C1 segment of cervical spinal cord (tissue), 14 donors: ENCODE results near the gene NOL3.
A peak's percentile ranks its signal among the peaks of the same experiment; 100 is the strongest.

Experiments used
- DNase-seq, 14 donors: peaks; one replicate each; lab custom pipeline; 2025; lab: John Stamatoyannopoulos, UW

NOL3 gene

DNA sequence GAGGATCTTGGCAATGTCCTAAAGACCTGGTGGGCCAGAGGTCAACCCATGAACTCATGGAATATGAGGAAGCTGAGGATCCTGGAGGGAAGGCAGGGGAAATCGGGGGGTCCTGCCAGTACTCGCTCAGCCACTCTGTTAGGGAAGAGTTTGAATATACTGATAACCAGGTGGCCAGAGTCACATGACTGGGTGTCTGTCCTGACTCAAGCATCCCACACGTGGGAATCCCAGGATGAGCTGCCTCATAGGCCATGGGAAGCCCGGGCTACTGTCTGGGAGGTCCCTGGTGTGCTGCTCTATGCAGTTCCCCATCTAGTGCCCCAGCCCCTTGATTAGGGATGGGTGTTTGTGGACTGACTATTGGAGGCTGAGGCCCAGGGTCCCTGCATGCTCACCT is 18.0 kb downstream of the NOL3 start:
- DNase-seq = no peak

- no peak for DNase-seq
Measured at GRCh38 chr16:67188798-67189197, 18.5 kb downstream of the NOL3 start.

DNA sequence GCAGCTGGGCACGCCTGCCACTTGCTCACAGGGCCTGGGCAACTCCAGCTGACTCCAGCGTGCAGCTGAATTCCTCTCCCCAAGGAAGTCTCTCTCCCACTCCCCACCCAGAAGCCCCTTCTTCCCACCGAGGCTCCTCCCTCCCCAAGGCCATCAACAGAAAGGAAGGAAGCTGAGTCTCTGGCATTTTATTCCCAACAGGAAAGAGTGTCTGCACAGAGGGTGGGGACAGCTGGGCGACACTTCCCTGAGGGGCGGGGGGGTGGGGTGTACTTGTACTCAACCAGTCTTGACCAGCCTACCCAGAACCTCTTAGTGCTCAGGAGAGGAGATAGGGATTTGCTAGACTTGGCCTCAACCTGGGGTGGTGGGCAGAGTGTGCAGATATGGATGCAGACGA is 19.7 kb downstream of the NOL3 start, which contains the start of gene EXOC3L1:
Gene EXOC3L1 (minus strand): TSS at position 96 of the 400 bp plus-strand sequence. CDS start 460 bp downstream, outside the sequence.
- no peak for DNase-seq

DNA sequence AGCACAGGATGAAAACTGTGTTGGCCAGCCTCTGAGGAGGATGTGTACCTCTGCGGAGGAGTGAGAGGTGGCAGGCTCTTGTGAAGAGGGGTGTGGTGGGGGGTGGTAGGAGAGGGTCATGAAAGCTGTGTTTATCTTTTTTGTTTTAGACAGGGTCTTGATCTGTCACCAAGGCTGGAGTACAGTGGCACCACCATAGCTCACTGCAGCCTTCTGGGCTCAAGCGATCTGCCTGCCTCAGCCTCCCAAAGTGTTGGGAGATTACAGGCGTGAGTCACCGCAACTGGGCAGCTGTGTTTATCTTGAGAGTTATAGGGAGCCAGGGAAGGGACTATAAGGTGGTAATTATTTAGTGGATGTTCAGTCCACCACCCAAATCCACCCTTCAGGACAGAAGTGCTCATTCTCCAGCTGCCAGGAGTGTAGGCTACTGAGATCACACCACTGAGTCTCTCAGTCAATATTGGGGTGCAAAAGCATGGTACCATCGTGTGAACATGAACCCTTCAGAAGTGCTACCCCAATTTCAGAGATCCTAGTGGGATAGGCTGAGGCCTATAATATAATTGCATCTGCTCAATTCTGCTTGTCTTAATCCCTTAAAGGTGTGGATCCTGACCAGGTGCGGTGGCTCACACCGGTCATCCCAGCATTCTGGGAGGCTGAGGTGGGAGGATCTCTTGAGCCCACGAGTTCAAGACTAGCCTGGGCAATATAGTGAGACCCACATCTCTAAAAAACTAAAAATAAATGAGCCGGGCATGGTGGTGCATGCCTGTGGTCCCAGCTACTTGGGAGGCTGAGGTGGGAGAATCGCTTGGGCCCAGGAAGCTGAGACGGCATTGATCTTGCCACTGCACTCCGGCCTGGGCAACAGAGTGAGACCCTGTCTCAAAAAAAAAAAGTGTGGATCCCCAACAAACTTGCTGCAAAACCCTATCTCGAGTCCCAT is 20.4 kb downstream of the NOL3 start:
- no peak for DNase-seq

DNA sequence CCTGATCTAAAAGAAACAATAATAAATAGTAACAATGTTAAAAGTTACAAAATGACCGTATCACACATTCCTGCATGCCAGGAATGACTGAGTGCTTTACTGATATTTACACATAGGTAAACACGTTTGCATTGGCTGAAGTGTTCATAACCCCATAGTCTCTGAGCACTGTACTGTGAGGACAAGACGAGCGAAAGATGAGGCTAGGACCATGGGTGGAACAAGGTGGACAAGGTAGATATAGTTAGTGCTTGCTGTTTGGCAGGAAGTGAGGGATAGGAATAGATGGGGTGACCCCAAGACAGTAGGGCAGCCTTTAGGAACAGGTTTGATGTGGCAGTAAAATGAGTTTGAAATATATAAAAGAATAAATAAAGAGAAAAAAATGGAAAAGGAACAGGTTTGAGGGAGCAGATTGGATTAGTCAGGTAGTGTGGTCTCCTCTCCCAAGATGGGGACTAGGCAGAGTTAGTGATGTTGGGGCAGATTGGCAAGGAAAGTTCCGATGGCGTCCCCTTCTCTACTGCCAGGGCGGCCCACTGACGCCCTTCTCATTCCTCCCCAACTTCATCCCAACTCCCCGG is 21.2 kb downstream of the NOL3 start:
- DNase-seq = no peak

DNA sequence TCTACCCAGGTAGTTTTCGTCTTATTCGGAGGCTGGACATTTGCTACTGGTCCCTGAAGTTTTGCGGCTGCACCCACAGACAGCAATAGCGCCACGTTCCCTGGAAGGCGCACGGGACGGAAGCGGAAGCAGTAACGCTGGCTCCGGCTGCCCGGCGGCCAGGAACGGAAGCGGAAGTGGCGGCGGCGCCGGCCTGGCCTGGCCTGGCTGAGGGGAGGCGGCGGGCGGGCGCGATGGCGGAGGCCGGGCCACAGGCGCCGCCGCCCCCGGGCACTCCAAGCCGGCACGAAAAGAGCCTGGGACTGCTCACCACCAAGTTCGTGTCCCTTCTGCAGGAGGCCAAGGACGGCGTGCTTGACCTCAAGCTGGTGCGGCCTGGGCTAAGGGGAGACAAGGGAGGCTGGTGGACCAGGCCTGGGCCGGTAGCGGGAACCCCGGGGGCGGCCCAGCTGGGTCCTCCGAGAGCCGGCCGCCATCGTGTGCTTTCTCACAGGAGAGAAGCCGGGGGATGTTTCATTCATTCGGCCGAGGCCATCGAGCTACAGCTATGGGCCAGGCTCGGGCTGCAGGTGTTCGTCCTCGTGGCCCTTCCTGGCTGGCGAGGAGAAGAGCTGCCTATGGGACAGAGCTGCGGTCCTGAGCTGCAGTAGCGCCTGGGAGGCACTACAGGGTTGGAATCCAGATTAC is 21.8 kb downstream of the NOL3 start, which contains the start of gene E2F4:
Gene E2F4 (plus strand): TSS at position 161 of the 687 bp plus-strand sequence. CDS start 73 bp downstream, at position 234.
- DNase-seq = peak; percentile 40 to 93 (median 88)

DNA sequence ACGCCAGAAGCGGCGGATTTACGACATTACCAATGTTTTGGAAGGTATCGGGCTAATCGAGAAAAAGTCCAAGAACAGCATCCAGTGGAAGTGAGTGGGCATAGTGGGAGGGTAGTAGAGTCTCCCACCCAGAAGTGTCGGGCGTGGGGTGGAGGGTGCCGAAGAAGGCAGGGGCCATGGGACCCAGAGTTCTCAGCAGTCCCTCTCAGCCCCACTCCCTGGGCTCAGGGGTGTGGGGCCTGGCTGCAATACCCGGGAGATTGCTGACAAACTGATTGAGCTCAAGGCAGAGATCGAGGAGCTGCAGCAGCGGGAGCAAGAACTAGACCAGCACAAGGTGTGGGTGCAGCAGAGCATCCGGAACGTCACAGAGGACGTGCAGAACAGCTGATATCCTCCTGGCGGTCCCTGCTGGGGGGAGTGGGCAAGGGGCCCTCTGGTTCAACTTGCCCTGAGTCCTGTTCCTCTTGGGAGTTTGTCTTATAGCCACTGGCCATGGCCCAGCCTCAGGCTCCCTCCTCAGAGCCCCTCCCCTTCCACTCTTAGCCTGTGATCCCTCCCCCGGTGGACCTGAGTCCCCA is 22.5 kb downstream of the NOL3 start:
- no peak for DNase-seq

DNA sequence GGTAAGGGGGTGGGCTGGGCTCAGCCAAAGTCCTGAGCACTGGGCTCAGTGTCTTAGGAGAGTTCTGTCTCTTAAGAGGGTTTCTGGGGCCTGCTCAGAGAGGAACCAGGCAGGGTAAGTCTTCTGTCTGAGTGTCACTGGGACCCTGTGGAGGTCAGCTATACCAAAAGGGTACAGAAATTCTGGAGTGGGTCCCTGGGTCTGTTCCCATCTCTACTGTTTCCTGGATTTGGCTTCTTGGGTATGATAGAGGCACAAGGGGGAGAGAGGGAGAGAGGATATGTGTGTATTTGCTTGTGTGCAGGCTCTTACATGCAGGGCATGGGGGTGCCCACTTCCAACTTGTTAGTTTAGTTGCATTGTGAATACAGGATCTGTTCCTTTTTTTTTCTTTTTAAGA is 23.2 kb downstream of the NOL3 start:
- no peak for DNase-seq

GRCh38 chr16:67194260-67194659 is 23.9 kb downstream of the NOL3 start:
- DNase-seq = no peak

DNA sequence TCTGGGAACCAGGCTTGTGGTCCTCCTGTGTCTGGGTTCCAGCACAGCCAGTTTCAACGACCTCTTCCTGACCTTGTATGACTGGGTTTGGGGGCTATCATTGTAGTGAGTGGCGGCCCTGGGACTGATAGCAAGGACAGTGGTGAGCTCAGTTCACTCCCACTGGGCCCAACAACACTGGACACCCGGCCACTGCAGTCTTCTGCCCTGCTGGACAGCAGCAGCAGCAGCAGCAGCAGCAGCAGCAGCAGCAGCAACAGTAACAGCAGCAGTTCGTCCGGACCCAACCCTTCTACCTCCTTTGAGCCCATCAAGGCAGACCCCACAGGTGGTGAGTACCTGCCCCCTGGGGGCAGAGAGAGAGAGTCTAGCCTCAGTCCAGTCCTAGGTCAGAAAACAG is 25.3 kb downstream of the NOL3 start:
- DNase-seq = no peak

DNA sequence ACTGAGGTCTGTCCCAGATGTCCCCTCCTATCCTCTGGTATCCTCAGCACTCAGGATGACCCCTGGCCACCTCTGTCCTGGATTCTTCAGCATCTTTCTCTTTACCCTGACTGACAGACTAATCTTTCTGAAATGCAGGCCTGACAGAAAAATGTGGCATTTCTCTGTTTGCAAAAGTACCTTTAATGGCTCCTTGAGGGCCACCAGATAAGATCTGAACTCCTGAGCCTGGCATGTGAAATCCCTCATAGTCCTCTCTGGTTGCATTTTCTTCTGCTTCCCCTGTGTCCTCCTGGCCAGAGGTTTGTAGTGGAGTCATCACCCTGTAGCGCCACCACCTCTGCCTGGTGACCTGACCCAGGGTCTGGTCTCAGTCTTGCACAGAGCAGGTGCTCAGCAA is 26.5 kb downstream of the NOL3 start:
- no peak for DNase-seq

DNA sequence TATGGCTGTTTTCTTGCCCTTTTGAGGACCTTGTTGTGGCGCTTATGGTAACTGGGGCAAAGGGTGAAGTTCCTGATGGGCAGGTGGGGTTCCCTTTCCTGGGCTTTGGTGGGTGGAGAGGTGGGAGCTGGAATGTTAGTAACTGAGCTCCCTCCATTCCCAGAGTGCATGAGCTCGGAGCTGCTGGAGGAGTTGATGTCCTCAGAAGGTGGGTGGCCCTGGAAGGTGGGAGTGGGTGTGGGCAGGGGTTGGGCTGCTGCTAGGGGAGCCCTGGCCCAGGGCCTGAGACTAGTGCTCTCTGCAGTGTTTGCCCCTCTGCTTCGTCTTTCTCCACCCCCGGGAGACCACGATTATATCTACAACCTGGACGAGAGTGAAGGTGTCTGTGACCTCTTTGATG is 27.4 kb downstream of the NOL3 start:
- DNase-seq = no peak

DNA sequence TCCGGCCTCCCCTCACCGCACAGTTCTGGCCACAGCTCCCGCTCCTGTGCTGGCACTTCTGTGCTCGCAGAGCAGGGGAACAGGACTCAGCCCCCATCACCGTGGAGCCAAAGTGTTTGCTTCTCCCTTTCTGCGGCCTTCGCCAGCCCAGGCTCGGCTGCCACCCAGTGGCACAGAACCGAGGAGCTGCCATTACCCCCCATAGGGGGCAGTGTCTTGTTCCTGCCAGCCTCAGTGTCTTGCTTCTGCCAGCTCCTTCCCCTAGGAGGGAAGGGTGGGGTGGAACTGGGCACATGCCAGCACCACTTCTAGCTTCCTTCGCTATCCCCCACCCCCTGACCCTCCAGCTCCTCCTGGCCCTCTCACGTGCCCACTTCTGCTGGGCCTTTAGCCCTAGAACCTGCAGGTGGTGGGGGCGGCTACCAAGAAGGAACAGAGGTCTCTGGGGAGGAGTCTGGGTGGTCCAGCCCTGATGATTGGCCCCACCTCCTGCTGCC is 27.9 kb downstream of the NOL3 start:
- peak in 9 of 14 donors; percentile 4 to 54 (median 39) for DNase-seq

GRCh38 chr16:67199011-67199807 is 28.9 kb downstream of the NOL3 start, which contains the start of gene ELMO3:
Gene ELMO3 (plus strand): TSS chr16:67199131. CDS start chr16:67199327, 196 bp downstream.
- DNase-seq = no peak

DNA sequence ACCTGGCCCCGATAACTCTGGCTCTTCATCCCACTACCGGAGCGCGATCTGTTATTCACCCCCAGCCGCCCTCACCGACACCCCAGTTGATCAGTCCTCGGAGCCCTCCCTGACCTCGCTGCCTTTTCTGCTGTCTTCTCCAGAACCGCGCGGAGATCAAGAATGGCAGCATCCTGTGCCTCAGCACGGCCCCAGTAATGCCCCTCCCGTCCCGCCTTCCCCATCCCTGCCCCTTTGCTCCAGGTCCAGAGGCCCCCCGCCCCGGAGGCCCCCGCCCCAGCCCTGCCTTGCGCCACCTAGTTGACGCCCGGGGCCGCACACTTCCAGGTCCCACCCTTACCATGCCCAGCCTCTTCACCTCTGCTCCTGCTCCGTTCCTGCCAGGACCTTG is 29.5 kb downstream of the NOL3 start:
- DNase-seq = no peak

DNA sequence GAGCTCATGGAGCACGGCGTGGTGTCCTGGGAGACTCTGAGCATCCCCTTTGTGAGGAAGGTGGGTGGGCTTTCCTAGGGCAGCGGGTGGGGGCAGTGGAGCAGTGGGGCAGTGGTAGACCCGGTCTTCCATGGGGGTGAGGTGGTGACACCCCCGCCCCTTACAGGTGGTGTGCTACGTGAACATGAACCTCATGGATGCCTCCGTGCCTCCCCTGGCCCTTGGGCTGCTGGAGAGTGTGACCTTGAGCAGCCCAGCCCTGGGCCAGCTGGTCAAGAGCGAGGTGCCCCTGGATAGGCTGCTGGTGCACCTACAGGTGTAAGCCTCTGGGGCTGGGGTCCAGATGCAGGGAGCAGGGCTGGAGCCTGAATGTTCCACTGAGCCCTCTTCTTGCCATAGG is 30.2 kb downstream of the NOL3 start:
- no peak for DNase-seq

DNA sequence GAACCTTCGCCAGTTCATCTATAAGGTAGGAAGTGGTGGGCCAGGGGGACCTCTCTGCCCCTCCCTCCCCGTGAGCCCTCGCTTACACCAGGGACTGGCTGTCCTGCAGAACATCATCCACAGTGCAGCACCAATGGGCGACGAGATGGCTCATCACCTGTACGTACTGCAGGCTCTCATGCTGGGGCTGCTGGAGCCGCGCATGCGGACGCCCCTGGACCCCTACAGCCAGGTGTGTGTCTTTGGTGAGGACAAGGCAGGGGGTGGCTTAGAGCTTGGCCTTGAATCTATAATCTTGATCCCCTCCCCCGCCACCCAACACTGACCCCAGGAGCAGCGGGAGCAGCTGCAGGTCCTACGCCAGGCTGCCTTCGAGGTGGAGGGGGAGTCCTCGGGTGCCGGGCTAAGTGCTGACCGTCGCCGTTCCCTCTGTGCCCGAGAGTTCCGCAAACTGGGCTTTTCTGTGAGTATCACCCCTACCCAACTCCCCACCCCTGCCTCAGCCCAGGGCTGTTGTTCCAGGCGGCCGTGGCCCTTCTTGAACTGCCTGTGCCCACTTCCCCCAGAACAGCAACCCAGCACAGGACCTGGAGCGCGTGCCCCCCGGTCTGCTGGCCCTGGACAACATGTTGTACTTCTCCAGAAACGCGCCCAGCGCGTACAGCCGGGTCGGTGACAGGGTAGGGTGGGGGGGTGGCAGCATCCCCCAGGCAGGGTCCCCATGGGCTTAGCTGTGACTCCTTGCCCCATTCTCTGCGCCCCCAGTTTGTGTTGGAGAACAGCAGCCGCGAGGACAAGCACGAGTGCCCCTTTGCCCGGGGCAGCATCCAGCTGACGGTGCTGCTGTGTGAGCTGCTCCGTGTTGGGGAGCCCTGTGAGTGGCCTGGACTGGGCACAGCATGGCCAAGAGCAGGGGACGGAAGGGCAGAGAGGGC is 31.3 kb downstream of the NOL3 start:
- DNase-seq = no peak

DNA sequence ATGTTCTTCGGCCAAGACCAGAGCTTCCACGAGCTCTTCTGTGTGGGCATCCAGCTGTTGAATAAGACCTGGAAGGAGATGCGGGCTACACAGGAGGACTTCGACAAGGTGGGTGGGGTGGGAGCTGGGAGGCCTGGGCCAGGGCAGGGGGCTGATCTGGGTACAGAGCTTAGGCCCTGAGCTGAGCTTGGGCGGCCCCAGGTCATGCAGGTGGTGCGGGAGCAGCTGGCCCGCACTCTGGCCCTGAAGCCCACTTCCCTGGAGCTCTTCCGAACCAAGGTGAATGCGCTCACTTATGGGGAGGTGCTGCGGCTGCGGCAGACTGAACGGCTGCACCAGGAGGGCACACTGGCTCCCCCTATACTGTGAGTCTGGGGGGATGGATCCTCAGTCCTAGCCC is 32.1 kb downstream of the NOL3 start:
- DNase-seq = no peak

- DNase-seq = no peak
Measured at GRCh38 chr16:67202956-67203493, 32.7 kb downstream of the NOL3 start.
